ENCODE results near the gene VSIR.
A peak's percentile ranks its signal among the peaks of the same experiment; 100 is the strongest.

The VSIR gene

GRCh38 chr10:71773221-71773971, at the start of gene VSIR:
TSS of gene VSIR (minus strand) at chr10:71773520. CDS start at chr10:71773439, 81 bp downstream.
- peak; percentile 97 for DNase-seq (ENCODE audit: low read depth in 2 of 2)

DNA sequence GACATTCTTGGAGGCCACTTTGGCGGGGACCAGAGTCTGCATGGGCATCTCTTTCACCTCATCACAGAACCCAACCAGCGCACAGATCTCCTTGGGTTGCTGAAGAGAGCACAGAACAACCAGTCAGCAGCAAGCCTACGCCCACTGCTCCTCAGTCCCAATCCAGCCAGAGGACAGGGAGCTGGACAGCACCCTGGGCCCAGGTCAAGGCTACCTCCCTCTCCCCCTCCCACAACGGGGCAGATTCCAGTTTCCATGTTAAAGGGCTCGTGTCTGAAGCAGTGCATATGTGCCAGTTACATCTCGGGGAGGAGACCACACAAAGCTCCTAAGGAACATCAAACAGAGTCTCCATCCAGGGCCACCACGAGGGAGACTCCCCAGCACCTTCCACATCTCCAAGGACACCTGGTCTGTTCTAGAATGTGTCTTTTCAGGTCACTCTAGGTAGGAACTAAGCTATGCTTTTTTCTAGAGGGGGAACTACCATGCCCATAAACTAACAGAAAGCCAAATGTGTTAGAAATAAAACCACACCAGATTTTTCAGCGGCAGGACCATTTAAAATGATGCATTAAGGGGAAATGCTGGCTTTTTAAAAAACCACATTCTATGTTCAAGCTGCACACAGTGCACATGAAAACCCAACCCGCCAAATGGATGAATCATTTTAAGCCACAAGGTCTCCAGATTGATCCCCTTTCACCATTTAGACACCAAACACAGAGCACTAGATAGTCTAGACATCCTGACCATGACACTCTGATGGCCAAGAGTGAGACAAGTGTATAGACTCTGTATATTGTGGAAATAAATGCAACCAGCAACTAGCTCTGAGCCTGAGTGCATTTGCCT, 48.8 kb upstream of the VSIR start:
- DNase-seq (ENCODE audit: low read depth in 2 of 2): no peak

DNA sequence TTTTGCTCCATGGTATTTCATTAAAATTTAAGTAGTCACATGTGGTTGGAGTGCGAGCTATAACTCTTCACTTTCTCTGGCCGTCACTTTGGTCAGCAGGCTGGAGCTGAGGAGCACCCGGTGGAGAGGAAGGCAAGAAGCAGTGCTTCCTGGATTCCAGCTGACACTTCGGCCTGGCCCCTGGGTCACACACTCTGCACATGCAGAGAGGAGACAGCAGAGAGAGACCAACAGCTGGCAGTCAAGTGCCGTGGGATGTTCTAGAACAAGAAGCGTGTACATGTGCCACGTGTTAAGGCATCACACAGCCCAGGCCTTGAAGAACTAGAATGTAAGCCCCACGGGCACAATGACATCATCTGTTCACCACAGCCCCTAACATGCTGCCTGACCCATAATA, 47.6 kb upstream of the VSIR start:
- DNase-seq (ENCODE audit: low read depth in 2 of 2): no peak

GRCh38 chr10:71819985-71820384, 46.7 kb upstream of the VSIR start:
- DNase-seq (ENCODE audit: low read depth in 2 of 2): no peak

GRCh38 chr10:71819441-71819861, 46.1 kb upstream of the VSIR start:
- no peak for DNase-seq (ENCODE audit: low read depth in 2 of 2)

DNA sequence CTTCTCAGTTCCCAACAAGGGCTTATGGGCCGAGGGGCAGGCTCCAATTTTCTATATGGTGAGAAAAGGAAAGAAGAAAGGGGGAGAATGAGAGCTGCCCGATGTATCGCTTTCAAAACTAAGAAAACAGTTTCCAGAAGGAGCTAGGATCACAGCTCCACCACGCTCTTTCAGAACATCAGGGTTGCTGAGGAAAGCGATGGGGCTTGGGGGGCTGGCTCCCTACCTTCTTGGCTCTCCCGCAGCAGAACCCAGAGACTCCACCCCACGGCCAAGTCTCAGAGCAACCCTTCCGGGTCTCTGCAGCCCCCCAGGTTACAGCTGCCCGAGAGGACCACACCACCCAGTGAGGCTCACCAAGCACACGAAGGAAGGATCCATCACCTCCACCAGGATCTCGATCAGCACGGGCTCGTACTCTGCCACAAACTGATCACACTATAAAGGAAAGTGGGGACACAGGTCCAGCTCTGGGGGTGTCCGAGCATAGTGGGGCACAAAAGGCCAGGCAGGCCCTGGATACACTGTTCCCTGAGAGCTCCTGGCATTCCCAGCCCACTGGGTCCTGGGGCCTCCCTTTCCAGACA, 45.4 kb upstream of the VSIR start:
- DNase-seq (ENCODE audit: low read depth in 2 of 2): no peak

GRCh38 chr10:71817831-71818655, 44.7 kb upstream of the VSIR start:
- DNase-seq (ENCODE audit: low read depth in 2 of 2): no peak

GRCh38 chr10:71816936-71817618, 43.8 kb upstream of the VSIR start:
- DNase-seq (ENCODE audit: low read depth in 2 of 2): no peak

DNA sequence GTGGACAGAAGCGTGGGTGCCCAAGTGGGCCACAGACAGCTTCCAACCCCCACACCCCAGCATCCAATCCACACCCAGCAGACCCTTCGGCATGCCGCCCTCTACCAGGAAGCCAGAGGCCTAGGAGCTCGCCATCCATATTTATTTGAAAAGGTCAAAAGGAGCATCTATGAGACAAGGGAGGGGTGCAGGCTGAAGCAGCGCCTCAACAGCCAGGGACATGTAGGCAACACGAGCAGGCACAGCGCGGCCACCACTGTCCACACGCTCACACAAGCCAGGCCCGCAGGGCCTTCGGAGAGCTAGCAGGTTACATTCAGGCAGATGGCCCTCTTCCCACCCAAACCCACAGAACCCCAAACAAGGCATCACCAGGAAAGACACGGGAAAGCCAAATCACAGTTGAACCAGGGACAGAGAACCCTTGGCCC, 43.1 kb upstream of the VSIR start:
- DNase-seq (ENCODE audit: low read depth in 2 of 2): no peak

DNA sequence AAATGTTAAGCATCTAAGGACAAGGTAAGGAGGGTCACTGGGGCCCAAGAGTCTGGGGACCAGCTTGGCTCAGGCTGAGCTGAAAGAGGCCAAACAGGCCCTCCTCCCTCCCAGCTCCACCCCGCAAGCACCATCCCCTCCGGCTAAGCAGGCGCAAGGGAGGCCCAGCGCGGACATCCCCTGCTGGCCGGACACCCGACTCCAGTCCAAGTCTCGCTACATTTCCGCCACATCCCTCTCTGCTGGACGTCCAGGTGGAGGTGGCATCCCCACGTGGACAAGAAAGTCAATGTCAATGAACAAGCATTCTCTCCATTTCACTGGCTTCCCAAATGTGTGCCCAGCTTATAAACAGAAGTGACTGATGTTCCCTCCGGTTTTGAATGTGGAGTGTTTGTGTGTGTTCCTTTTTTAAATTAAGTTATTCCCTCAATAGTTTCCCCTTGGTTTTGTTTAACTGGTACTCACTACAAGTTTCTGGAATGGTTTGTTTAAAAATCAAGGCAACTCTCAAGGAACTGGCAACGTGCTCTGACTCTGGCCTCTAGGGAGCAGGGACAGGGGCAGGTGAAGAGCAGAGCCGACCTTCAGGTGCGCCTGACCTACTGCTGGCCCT, 42.3 kb upstream of the VSIR start:
- DNase-seq (ENCODE audit: low read depth in 2 of 2): no peak

DNA sequence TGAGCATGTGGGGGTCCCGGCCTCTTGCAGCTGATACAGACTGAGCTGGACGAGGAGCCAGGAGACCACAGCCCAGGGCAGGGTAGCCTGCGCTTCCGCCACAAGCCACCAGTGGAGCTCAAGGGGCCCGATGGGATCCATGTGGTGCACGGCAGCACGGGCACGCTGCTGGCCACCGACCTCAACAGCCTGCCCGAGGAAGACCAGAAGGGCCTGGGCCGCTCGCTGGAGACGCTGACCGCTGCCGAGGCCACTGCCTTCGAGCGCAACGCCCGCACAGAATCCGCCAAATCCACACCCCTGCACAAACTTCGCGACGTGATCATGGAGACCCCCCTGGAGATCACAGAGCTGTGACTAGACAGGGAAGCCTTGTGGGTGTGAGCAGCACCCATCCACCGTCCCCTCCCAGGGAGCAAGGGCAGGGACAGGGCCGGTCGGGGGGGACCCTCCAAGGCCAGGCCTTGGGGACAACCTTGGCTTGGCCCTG, 41.6 kb upstream of the VSIR start:
- DNase-seq (ENCODE audit: low read depth in 2 of 2): no peak

GRCh38 chr10:71812913-71813590, 39.7 kb upstream of the VSIR start:
- DNase-seq (ENCODE audit: low read depth in 2 of 2): no peak

DNA sequence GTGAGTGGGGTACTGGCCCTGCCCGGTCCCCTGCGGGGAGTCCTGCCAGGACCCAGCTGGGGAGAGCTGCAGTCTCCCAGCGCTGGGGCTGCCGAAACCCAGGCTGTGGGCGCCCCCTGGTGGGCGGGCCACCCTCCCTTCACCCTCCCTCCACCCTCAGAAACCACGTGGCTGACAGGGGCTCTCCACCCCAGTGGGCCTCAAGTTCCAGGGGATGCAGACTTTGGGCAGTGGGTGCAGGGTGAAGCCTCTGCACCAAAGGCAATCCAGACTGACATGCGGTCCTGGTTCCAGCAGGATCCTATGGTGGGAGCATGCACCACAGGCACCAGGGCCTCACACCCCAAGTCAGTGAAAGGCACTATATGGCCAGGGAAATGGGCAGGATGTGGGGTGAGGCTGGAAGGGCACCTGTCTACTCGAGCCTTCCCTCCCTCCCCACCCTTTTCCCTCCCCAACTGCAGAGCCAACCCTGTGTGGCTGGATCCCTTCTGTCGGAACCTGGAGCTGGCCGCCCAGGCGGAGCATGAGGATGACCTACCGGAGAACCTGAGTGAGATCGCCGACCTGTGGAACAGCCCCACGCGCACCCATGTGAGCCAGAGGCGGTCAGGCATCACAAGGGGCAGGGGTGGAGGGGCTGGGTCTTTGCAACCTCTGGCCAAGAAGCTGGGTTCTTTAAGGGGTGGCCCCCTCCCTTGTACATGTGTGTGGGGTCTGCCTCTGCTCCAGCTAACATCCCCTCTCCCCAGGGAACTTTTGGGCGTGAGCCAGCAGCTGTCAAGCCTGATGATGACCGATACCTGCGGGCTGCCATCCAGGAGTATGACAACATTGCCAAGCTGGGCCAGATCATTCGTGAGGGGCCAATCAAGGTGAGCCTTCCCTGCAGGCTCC, 38.9 kb upstream of the VSIR start:
- peak; percentile 82 to 86 for DNase-seq (ENCODE audit: low read depth in 2 of 2)

DNA sequence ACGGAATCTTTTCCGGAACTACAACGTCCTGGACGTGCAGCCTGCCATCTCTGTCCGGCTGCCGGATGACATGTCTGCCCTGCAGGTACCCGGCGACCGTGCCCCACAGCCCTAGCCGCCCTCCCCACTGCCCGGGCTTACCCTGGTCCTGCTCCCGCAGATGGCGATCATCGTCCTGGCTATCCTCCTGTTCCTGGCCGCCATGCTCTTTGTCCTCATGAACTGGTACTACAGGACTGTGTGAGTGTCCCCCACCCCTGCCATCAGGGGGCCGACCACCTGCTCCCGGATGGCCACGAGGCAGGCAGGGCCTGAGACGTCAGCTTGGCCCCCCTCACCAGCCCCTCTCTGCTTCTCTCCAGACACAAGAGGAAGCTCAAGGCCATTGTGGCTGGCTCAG, 38.0 kb upstream of the VSIR start:
- no peak for DNase-seq (ENCODE audit: low read depth in 2 of 2)

GRCh38 chr10:71810048-71810750, 36.9 kb upstream of the VSIR start:
- no peak for DNase-seq (ENCODE audit: low read depth in 2 of 2)

DNA sequence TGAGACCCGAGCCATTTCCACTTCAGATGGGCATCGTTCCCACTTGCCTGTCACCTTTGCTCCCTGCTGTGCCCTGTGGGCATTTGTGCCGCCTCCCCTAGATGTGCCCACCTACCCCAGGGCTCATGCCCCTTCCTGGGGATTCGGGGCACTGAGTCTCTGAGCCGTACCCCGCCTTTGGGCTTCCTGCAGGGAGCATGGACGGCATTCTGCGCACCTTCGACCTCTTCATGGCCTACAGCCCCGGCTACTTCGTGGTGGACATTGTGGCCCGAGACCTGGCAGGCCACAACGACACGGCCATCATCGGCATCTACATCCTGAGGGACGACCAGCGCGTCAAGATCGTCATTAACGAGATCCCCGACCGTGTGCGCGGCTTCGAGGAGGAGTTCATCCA, 36.3 kb upstream of the VSIR start:
- DNase-seq (ENCODE audit: low read depth in 2 of 2): no peak

- DNase-seq (ENCODE audit: low read depth in 2 of 2): no peak
Observed at GRCh38 chr10:71807557-71808510, 34.5 kb upstream of the VSIR start.

Data from stimulated activated CD4-positive, alpha-beta T cell treated with anti-CD3 and anti-CD28 coated beads, Interleukin-1b, Interleukin-23, amount 100 ng/mL, for 4 hours (primary cell).